Keratinocyte (primary cell): ENCODE measurements around the gene ICOS. TPM values are rescaled to one million over a fixed set of nuclear protein-coding genes. Genes with fewer than 3 reads are reported as not detected.

ENCODE experiments used
- DNase-seq: peaks from one replicate; pipeline ENCODE4 v3.0.0-alpha.2; 2011; ENCODE audit warnings: low read depth, missing footprints, low spot score
- FAIRE-seq: peaks from 2 replicates; lab custom pipeline; 2011; peaks lifted over from hg19 to GRCh38; lab: Jason Lieb, UNC
- H2AFZ ChIP-seq: 2 replicates; pipeline ENCODE4 v1.6.0; 2012; ENCODE audit warnings: low read length, control low read depth, inconsistent platforms; ENCODE audit not compliant: control insufficient read depth
- H3K27ac ChIP-seq: 2 replicates; pipeline ENCODE4 v1.5.1; 2011; ENCODE audit warnings: low read length; ENCODE audit not compliant: control insufficient read depth, insufficient read depth
- H3K27me3 ChIP-seq: 3 replicates; pipeline ENCODE4 v1.6.0; 2011; ENCODE audit warnings: low read length; ENCODE audit not compliant: control insufficient read depth, insufficient read depth; ENCODE audit errors: extremely low read depth
- H3K36me3 ChIP-seq, 2 experiments: 2 replicates in 1 of 2; 3 replicates in 1 of 2; pipeline ENCODE4 v1.5.1; 2011; ENCODE audit warnings: low read length in 2 of 2, mild to moderate bottlenecking in 1 of 2; ENCODE audit not compliant: control insufficient read depth in 2 of 2, insufficient read depth in 2 of 2; ENCODE audit errors: extremely low read depth in 1 of 2
- H3K4me1 ChIP-seq: 3 replicates; pipeline ENCODE4 v1.5.1; 2011; ENCODE audit warnings: low read length; ENCODE audit not compliant: control insufficient read depth, insufficient read depth; ENCODE audit errors: extremely low read depth
- H3K4me2 ChIP-seq: 3 replicates; pipeline ENCODE4 v1.6.0; 2011; ENCODE audit warnings: low read depth, low read length; ENCODE audit not compliant: control insufficient read depth, insufficient read depth; ENCODE audit errors: extremely low read depth
- H3K4me3 ChIP-seq, 3 experiments: fragments of 200-600 bp in 1 of 3; sonication (generic) in 1 of 3; 2 replicates in 2 of 3; 3 replicates in 1 of 3; pipeline ENCODE4 v1.5.1; 2011 to 2016; ENCODE audit warnings: low read length in 3 of 3, mild to moderate bottlenecking in 3 of 3, control low read depth in 2 of 3, inconsistent platforms in 1 of 3, low read depth in 1 of 3, mixed read lengths in 1 of 3, mixed run types in 1 of 3, moderate library complexity in 1 of 3; ENCODE audit not compliant: control insufficient read depth in 2 of 3, insufficient read depth in 2 of 3; ENCODE audit errors: extremely low read depth in 1 of 3
- H3K79me2 ChIP-seq: 2 replicates; pipeline ENCODE4 v1.6.0; 2012; ENCODE audit warnings: low read length; ENCODE audit not compliant: control insufficient read depth, insufficient read depth
- H3K9ac ChIP-seq: 3 replicates; pipeline ENCODE4 v1.6.0; 2011; ENCODE audit warnings: low read length; ENCODE audit not compliant: control insufficient read depth, insufficient read depth; ENCODE audit errors: extremely low read depth
- H3K9me1 ChIP-seq: 3 replicates; pipeline ENCODE4 v1.6.0; 2011; ENCODE audit warnings: low read length; ENCODE audit not compliant: control insufficient read depth, insufficient read depth; ENCODE audit errors: extremely low read depth
- H3K9me3 ChIP-seq: 2 replicates; pipeline ENCODE4 v1.5.1; 2012; ENCODE audit warnings: low read depth, low read length; ENCODE audit not compliant: control insufficient read depth
- H4K20me1 ChIP-seq: 3 replicates; pipeline ENCODE4 v1.6.0; 2011; ENCODE audit warnings: low read length; ENCODE audit not compliant: control insufficient read depth, insufficient read depth; ENCODE audit errors: extremely low read depth
- CTCF ChIP-seq, 3 experiments: IDR thresholded peaks in 1 of 3; conservative IDR thresholded peaks in 1 of 3; optimal IDR thresholded peaks in 1 of 3; 2 replicates in 2 of 3; 3 replicates in 1 of 3; pipeline versions ENCODE3 to v1.5.1; 2011; ENCODE audit warnings: low read length in 3 of 3, mild to moderate bottlenecking in 3 of 3, moderate library complexity in 2 of 3, control low read depth in 1 of 3, inconsistent platforms in 1 of 3; ENCODE audit not compliant: insufficient read depth in 2 of 3; ENCODE audit errors: extremely low read depth in 1 of 3
- EZH2 ChIP-seq: IDR thresholded peaks from one replicate; pipeline ENCODE4 v1.6.1; 2012; ENCODE audit warnings: inconsistent platforms, mild to moderate bottlenecking, low read length, moderate library complexity
- dilution Hi-C: fragments of 300-500 bp; cut with MboI; formaldehyde crosslinking; loops from one replicate; pipeline ENCODE4 v1.7.0; 2020; ENCODE audit warnings: low sequenced_read_pairs; ENCODE audit not compliant: extremely low pct_ligation_motif_present
- polyA plus RNA-seq, 5 experiments: library from polyadenylated mRNA; depleted of rRNA in 3 of 5; stranded (reverse) in 3 of 5; stranded (forward) in 1 of 5; unstranded in 1 of 5; fragments of >200 nt; gene quantifications; 1 replicate in 1 of 5; 2 replicates in 3 of 5; 3 replicates in 1 of 5; pipeline versions ENCODE4 v1.2.1 to v1.2.3, GENCODE V29; 2011 to 2012; ENCODE audit warnings: missing spikeins in 2 of 5, low read depth in 1 of 5, low replicate concordance in 1 of 5

The ICOS gene
- polyA plus RNA-seq, 1 donor (not counting 4 experiments of a cell fraction or from before 2014, with no cell fraction given) = not detected

DNA sequence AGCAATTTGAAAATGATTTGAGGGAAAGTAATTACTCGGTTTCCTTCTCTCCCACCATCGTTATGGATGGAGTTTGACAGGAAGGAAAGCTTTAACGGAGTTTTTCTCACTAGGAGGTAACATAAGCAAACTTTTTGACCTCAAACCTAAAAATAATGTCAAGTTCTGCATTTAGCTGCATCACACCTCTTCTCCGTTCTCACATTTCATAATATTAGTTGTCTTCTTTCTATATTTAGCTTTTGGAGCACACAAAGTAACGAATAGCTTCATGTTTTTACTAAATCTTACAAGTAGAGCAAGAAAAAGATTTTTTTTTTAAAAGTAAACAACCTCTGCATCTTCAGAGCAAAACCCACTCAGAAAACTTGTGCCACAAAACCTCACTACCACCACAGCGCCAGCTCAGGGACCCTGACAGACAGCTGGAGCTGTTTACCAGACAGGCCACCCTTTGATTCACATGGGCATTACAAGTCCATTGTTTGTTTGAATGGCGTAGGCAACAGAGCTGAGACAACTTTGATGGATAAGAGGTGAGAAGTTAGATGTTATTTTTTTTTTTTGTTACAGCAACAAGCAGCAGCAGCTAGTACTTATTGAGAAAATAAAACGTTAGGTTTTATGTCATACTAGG is 21.9 kb upstream of the ICOS start:
- no peak overlapping the region for H3K27ac ChIP-seq
- DNase-seq (no peak), FAIRE-seq (no peak)
- no peak for TF ChIP-seq CTCF (optimal IDR thresholded peaks at IDR 0.05 in 1 of 3, IDR thresholded peaks at IDR 0.05 in 1 of 3, conservative IDR thresholded peaks at IDR 0.05 in 1 of 3; ENCODE audit: extremely low read depth in 1 of 3, insufficient read depth in 2 of 3, low read length in 3 of 3)
- TF ChIP-seq EZH2 = no peak
- no peaks in the 10 kb centered on the region for H3K36me3 ChIP-seq
- dilution Hi-C loops = no loop called here
- no peaks in the 10 kb centered on the region for H3K27me3 ChIP-seq
- no peak overlapping the region for H2AFZ ChIP-seq
- H3K79me2 ChIP-seq = no peaks in the 10 kb centered on the region
- H4K20me1 ChIP-seq = no peaks in the 10 kb centered on the region
- no peak overlapping the region for H3K4me2 ChIP-seq
- H3K9ac ChIP-seq = no peak overlapping the region
- no peak overlapping the region for H3K4me3 ChIP-seq
- H3K9me3 ChIP-seq = no peaks in the 10 kb centered on the region
- H3K9me1 ChIP-seq = no peaks in the 10 kb centered on the region
- H3K4me1 ChIP-seq = no peaks in the 10 kb centered on the region

GRCh38 chr2:203915256-203915655 is 21.3 kb upstream of the ICOS start:
- DNase-seq = no peak
- no peak overlapping the region for H3K4me3 ChIP-seq
- no peaks in the 10 kb centered on the region for H3K9me1 ChIP-seq
- no peak overlapping the region for H3K27ac ChIP-seq
- no peaks in the 10 kb centered on the region for H3K36me3 ChIP-seq
- TF ChIP-seq CTCF (optimal IDR thresholded peaks at IDR 0.05 in 1 of 3, IDR thresholded peaks at IDR 0.05 in 1 of 3, conservative IDR thresholded peaks at IDR 0.05 in 1 of 3; ENCODE audit: extremely low read depth in 1 of 3, insufficient read depth in 2 of 3, low read length in 3 of 3) (no peak), EZH2 (no peak)
- no peak overlapping the region for H2AFZ ChIP-seq
- H3K4me2 ChIP-seq = no peak overlapping the region
- dilution Hi-C loops = no loop called here
- H3K9me3 ChIP-seq = no peaks in the 10 kb centered on the region
- no peak for FAIRE-seq
- H3K9ac ChIP-seq = no peak overlapping the region
- no peaks in the 10 kb centered on the region for H3K4me1 ChIP-seq
- no peaks in the 10 kb centered on the region for H3K27me3 ChIP-seq
- H4K20me1 ChIP-seq = no peaks in the 10 kb centered on the region
- H3K79me2 ChIP-seq = no peaks in the 10 kb centered on the region
